ENCODE data around the gene IL32. TPM values are rescaled to one million over a fixed set of nuclear protein-coding genes. Genes with fewer than 3 reads are reported as not detected.

IL32 gene
- total RNA-seq, 6 experiments from 2014 or later = 204 to 1,268 (median 669) TPM

DNA sequence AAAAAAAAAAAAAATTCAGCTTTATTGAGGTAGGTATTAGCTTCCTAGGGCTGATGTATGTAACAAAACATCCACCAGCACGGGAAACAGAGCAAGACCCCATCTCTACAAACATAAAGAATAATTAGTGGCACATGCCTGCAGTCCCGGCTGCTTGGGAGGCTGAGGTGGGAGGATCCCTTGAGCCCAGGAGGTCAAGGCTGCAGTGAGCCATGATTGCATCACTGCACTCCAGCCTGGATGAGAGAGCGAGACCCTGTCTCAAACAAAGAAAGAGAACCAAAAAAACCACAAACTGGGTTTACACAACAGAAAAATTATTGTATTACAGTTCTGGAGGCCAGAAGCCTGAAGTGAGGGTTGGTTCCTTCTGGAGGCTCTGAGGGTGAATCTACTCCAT is 23.1 kb upstream of the IL32 start:
- no peak overlapping the region for H3K4me3 ChIP-seq
- DNase-seq (no peak), ATAC-seq (no peak)
- intact Hi-C loops (cut with DNase I) = no loop called here
- no peak overlapping the region for H3K27ac ChIP-seq
- H3K27me3 ChIP-seq = peaks cover 0 to 29% of the 10 kb centered on the region in 2 donors
- peaks cover 0 to 16% (median 0%) of the 10 kb centered on the region in 4 donors for H3K4me1 ChIP-seq
- no peak for TF ChIP-seq POLR2A (IDR thresholded peaks at IDR 0.05)
- TF ChIP-seq, protein P1, sequence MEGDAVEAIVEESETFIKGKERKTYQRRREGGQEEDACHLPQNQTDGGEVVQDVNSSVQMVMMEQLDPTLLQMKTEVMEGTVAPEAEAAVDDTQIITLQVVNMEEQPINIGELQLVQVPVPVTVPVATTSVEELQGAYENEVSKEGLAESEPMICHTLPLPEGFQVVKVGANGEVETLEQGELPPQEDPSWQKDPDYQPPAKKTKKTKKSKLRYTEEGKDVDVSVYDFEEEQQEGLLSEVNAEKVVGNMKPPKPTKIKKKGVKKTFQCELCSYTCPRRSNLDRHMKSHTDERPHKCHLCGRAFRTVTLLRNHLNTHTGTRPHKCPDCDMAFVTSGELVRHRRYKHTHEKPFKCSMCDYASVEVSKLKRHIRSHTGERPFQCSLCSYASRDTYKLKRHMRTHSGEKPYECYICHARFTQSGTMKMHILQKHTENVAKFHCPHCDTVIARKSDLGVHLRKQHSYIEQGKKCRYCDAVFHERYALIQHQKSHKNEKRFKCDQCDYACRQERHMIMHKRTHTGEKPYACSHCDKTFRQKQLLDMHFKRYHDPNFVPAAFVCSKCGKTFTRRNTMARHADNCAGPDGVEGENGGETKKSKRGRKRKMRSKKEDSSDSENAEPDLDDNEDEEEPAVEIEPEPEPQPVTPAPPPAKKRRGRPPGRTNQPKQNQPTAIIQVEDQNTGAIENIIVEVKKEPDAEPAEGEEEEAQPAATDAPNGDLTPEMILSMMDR (IDR thresholded peaks at IDR 0.05) = no peak
- H3K9me3 ChIP-seq = no peaks in the 10 kb centered on the region
- no peaks in the 10 kb centered on the region for H3K36me3 ChIP-seq
- WGBS (ENCODE audit: insufficient coverage, low coverage, low lambda C conversion rate, missing lambda C conversion rate) = 79% methylated on average over 3 of the region's 3 CpGs

DNA sequence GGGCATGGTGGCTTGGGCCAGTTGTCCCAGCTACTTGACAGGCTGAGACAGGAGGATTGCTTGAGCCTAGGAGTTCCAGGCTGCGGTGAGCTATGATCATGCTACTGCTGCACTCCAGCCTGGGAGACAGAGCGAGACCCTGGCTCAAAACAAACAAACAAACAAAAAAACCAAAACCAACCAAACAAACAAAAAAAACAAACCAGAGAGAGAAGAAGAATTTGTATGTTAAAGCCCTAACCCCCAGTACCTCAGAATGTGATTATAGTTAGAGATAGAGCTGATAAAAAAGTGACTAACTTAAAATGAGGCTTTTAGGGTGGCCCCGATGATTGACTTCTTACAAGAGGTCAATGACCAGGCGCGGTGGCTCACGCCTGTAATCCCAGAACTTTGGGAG is 20.7 kb upstream of the IL32 start:
- no peak for DNase-seq
- H3K9me3 ChIP-seq = no peaks in the 10 kb centered on the region
- no peak overlapping the region for H3K4me3 ChIP-seq
- no peaks in the 10 kb centered on the region for H3K36me3 ChIP-seq
- H3K27me3 ChIP-seq = peaks cover 0 to 25% of the 10 kb centered on the region in 2 donors
- intact Hi-C loops (cut with DNase I) = no loop called here
- TF ChIP-seq, protein P1 (IDR thresholded peaks at IDR 0.05) = no peak
- peaks cover 0 to 16% (median 0%) of the 10 kb centered on the region in 4 donors for H3K4me1 ChIP-seq
- 78% methylated on average over 6 of the region's 6 CpGs for WGBS (ENCODE audit: insufficient coverage, low coverage, low lambda C conversion rate, missing lambda C conversion rate)
- H3K27ac ChIP-seq = no peak overlapping the region
- no peak for ATAC-seq

DNA sequence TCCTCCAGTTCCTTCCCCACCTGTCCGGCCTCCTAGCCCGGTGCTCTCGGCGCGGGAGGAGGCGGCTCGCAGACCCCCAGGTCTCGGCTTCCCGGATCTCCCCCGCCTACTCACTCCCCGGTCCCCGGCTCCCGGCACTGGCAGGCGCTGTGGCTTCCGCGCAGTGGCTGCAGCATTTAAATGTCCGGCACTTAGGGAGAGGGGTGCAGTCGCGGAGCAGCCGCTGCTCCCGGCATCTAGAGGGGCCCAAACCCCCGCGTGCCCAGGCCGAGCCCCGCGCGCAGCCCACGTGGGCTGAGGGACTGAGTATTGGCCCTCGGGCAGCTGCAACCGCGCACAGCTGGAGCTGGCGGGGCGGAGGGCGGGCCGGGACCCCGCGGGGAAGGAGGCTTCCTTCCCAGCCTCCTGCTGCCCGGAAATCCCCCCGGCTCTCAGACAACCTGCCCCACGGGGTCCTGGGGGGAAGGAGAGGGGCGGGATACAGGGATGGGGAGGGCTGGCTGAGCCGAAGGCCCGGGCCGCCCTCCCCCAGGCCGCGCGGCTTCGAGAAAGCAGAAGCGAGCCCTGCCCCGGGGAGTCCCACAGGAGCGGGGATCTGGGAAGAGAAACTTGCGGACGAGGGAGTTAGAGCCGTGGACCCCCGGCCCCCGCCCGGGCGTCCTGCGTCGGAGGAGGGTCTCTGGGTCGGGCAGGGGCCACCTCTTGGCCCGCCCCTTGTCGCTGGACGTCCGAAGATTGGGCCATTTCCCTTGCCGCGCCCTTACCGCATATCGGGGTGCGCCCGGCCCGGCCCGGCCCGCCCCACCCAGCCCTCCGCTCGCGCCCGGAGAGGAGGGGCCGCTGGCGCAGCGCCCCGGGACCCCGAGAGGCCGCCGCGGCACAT is 19.4 kb upstream of the IL32 start, which contains the start of gene MMP25:
Gene MMP25 (plus strand): TSS at position 804 of the 883 bp plus-strand sequence. CDS start 357 bp downstream, outside the sequence.
- TF ChIP-seq POLR2A (IDR thresholded peaks at IDR 0.05) = no peak
- TF ChIP-seq, protein P1 (IDR thresholded peaks at IDR 0.05) = no peak
- DNase-seq = no peak
- intact Hi-C loops (cut with DNase I) = no loop called here
- H3K9me3 ChIP-seq = no peaks in the 10 kb centered on the region
- no peaks in the 10 kb centered on the region for H3K36me3 ChIP-seq
- peak within 1 kb of the TSS; percentile 21 to 40 (median 26) for H3K4me3 ChIP-seq
- ATAC-seq = peak; percentile 36 to 68 (median 43)
- WGBS (ENCODE audit: insufficient coverage, low coverage, low lambda C conversion rate, missing lambda C conversion rate) = under 1% methylated on average over 28 of the region's 86 CpGs
- H3K4me1 ChIP-seq = peaks cover 0 to 16% (median 0%) of the 10 kb centered on the region in 4 donors
- H3K27ac ChIP-seq = no peak within 1 kb of the TSS
- peaks cover 0 to 25% of the 10 kb centered on the region in 2 donors for H3K27me3 ChIP-seq

DNA sequence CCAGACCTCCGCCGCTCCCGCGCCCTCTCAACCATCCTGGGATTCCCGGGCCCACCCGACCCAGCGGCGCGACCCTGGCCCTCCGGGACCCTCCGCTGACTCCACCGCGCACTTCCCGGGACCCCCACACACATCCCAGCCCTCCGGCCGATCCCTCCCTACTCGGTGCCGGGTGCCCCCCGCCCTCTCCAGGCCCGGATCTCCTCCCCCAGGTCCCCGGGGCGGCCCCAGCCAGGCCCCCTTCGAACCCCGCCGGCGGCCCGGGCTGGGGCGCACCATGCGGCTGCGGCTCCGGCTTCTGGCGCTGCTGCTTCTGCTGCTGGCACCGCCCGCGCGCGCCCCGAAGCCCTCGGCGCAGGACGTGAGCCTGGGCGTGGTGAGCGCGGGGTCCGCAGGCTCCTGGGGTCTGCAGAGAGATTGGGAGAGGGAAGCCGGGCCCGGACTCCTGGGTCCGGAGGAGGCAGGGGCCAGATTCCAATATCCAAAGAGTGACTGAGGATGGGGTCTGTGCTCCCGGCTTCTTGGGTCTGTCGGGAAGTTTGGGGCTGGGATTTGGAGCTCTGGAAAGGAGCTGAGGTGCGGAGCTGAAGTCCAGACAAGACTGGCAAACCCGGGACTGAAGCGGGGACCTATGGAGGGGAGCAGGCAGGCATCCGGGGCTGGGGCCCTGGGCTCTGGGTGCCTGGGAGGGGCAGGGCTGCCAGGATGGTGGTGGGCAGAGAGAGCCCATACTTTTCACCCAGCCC is 18.6 kb upstream of the IL32 start:
- TF ChIP-seq, protein P1 (IDR thresholded peaks at IDR 0.05) = no peak
- TF ChIP-seq POLR2A (IDR thresholded peaks at IDR 0.05) = no peak
- intact Hi-C loops (cut with DNase I) = no loop called here
- DNase-seq (peak in 1 of 3 donors; percentile 55), ATAC-seq (no peak)
- H3K27me3 ChIP-seq = peaks cover 0 to 25% of the 10 kb centered on the region in 2 donors
- H3K9me3 ChIP-seq = no peaks in the 10 kb centered on the region
- peak overlapping the region in 2 of 3 donors; percentile 26 to 40 for H3K4me3 ChIP-seq
- no peaks in the 10 kb centered on the region for H3K36me3 ChIP-seq
- peaks cover 0 to 16% (median 0%) of the 10 kb centered on the region in 4 donors for H3K4me1 ChIP-seq
- WGBS (ENCODE audit: insufficient coverage, low coverage, low lambda C conversion rate, missing lambda C conversion rate) = 4% methylated on average over 19 of the region's 54 CpGs
- H3K27ac ChIP-seq = no peak overlapping the region
